ENCODE measurements around the gene DNAJB1.
"Not testable (repeated sequence)": the region's sequence is repeated elsewhere in the genome, so short reads cannot be mapped to it uniquely, and the experiment has no call there.

Gene DNAJB1

GRCh38 chr19:14517840-14518505 lies at the start of gene DNAJB1:
Gene DNAJB1 (minus strand): TSS chr19:14518397. CDS start chr19:14518349, 48 bp downstream.
- no peak for FAIRE-seq
- DNase-seq (ENCODE audit: low spot score), result peak; percentile 70

DNA sequence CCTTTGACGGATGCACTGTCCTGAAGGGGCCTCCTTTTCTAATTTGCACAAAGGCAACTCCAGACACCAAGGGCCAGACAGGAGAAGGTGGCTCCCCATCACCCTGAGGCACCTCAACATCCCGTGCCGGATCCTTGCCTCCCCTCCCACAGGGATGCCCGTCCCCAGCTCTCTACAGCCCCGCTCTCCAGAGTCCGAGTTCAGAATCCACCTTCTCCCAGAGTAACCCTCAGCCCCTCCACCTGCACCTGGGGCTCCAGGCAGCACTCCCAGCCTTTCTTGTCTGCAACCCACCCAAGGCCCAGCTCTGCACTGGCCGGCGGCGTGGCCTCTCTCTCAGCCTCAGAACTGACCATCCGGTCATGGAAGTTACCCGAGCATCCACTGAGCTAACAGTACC lies 48.9 kb upstream of the DNAJB1 start:
- FAIRE-seq, result no peak
- no peak for DNase-seq (ENCODE audit: low spot score)

GRCh38 chr19:14566712-14567077 lies 48.5 kb upstream of the DNAJB1 start:
- DNase-seq (ENCODE audit: low spot score), result no peak
- FAIRE-seq, result no peak

DNA sequence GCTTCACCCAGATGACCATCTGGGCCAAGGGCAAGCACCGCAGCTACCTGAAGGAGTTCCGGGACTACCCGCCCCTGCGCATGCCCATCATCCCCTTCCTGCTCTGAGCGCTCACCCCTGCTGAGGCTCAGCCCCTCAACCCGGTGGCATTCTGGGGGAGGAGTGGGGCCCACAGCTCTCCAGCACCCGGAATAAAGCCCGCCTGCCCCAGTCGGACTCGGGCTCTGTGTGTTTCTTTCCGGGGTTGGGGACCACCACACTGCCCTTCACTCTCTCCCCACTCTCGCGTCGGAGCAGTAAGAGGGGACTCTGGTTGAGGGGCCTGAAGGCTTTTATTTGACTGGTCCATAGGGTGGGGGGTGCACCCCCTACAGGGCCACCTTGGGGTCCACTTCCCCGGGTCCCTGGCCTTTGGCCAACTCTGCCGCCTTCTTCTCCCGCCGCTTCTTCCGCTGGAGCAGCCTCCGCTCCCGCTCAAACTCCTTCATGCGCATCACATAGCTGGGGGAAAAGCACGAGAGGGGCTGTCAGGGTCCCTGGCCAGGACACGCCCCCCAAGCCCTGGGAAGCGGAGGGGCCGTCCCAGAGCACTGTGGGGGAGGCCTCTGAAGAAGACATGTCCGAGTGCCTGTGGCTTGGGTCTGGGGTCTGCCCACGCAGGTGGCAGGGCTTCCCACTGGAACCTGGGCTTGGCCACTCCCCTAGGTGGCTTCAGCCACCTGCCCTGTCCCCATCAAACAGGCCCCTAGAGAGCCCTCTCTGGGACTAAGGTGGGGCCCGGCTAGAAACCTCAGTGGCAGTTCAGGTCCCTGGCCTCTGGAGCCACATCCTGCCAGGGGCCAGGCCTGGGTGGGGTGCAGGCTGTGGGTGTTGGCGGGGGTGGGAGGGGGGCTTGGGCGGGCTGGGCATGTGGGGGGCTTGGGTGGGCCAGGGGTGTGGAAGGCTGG lies 47.8 kb upstream of the DNAJB1 start:
- FAIRE-seq, result no peak

GRCh38 chr19:14565298-14565679 lies 47.1 kb upstream of the DNAJB1 start:
- DNase-seq (ENCODE audit: low spot score) (no peak), FAIRE-seq (no peak)

More for the DNA sequence above, 47.8 kb upstream of the DNAJB1 start:
- no peak for DNase-seq (ENCODE audit: low spot score)

GRCh38 chr19:14564652-14565297 lies 46.6 kb upstream of the DNAJB1 start:
- not testable (repeated sequence) for DNase-seq (ENCODE audit: low spot score); FAIRE-seq

- DNase-seq (ENCODE audit: low spot score), result peak; percentile 52
- no peak for FAIRE-seq
These were observed 45.9 kb upstream of the DNAJB1 start for GRCh38 chr19:14563989-14564651.

- FAIRE-seq (no peak), DNase-seq (ENCODE audit: low spot score) (no peak)
These were observed 45.4 kb upstream of the DNAJB1 start for GRCh38 chr19:14563590-14563926.

DNA sequence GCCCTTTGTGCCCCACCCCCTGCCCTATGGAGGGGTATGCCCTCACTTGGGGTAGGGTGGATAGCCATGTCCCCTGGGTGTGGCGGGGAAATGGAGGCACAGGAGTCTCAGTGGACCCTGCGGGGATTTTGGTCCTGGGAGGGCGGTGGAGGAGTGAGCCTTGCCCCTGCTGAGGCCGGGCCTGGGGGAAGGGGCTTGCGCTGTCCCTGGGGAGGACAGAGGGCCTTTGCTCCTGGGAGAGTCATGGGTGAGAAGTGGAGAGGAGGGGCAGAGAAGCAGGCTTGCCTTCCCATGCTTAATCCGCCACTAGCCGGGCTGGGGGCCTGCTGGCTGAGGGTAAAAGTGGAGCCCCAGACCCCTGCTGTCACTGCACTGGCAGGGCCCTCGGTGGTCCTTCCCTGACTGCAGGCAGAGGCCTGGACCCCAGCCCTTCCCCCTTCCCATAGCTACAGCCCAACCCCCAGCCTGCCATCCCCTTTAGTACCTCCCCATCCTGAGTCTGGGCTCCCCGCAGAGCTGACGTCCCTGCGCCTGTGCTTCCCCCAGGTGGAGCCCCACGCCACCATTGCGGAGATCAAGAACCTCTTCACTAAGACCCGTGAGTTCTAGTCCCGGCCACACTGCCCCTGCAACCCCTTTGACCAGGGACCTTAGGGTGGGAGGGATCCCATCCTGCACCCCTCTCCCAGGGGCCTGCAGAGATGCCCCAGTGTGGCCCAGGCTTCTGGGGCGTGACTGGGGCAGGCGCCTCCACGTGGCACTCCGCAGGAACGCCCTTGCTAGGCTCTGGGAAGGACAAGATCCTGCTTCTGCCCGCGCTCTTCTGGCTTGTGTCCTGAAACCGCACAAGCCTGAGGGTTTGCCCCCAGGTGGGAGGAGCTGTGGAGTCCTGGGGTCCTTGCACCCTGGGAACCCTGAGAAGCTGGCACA lies 44.7 kb upstream of the DNAJB1 start:
- no peak for DNase-seq (ENCODE audit: low spot score)
- FAIRE-seq, result no peak

DNA sequence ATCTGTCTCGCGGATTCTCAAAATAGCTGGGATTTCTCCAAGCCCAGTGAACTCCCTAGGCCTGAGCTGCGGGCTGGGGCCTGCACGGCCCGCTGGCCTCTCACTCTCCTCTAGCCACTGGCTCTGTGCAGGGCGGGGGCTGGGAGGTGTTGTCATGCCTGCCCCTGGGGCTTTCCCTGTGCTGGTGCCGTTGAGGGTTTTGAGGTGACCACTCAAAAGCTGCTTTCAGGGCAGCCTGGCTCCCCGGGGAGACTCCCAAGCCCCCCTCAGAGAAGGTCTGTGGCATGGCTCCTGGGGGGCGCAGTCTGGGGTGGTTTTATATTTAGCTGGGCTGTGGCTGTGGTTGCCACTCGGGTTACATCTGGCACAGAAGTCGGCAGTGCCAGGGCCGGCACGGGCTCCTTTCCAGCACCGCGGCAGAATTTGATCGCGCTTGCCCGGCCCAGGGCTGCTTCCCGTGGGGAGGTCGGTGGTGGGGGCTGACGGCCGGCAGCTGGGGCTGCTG lies 43.7 kb upstream of the DNAJB1 start:
- FAIRE-seq, result no peak

DNA sequence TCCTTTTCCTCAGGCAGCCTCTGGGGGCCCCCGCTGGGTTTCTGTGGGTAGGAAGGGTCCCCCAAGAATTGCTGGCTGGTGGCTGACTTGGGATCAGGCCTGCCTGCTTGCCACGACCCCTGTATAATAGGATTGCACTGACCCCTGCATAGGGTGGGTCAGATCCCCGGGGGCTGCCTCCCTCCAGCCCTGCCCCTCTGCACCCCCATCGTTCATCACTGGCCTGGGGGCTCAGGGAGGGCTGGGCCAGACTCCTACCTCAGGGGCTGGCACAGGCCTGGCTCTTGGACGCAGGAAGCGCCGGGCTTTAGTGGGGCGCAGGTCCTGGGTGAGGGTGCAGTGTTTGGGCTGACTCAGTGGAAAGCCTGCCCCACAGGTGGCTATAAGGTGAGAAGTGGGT lies 43.1 kb upstream of the DNAJB1 start:
- FAIRE-seq, result no peak
- DNase-seq (ENCODE audit: low spot score), result no peak

More for the DNA sequence above, 43.7 kb upstream of the DNAJB1 start:
- DNase-seq (ENCODE audit: low spot score), result no peak

- no peak for DNase-seq (ENCODE audit: low spot score)
These were observed 42.5 kb upstream of the DNAJB1 start for GRCh38 chr19:14560776-14561108.

GRCh38 chr19:14559916-14560775 lies 41.9 kb upstream of the DNAJB1 start:
- FAIRE-seq (no peak), DNase-seq (ENCODE audit: low spot score) (no peak)

More at GRCh38 chr19:14560776-14561108, 42.5 kb upstream of the DNAJB1 start:
- no peak for FAIRE-seq

- DNase-seq (ENCODE audit: low spot score) (no peak), FAIRE-seq (no peak)
These were observed 40.3 kb upstream of the DNAJB1 start for GRCh38 chr19:14558370-14559066.

DNA sequence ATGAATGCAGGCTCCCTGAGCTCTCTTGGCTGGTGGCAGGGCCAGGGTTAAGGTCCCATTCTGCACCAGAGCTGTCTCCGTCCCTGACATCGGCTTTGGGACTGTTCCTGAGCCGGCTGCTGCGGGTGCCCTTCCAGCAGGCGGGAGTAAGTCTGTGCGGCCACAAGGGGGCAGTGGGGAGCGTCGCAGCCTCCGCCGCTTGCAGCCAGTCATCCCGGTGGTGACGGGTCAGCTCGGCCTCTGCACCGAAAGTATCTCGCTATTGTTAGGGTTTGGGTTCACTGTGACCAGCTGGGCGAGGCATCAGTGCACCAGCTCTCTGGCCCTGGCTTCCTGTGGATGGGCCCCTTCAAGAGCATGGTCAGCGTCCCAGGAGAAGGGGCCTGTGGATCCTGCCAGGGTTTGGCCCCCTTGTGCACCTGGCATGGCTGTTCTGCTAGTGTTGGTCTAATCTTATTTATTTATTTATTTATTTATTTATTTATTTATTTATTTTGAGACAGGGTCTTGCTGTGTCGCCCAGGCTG lies 38.5 kb upstream of the DNAJB1 start:
- peak; percentile 79 for DNase-seq (ENCODE audit: low spot score)
- no peak for FAIRE-seq

GRCh38 chr19:14555918-14556661 lies 37.9 kb upstream of the DNAJB1 start:
- no peak for FAIRE-seq
- DNase-seq (ENCODE audit: low spot score), result no peak

DNA sequence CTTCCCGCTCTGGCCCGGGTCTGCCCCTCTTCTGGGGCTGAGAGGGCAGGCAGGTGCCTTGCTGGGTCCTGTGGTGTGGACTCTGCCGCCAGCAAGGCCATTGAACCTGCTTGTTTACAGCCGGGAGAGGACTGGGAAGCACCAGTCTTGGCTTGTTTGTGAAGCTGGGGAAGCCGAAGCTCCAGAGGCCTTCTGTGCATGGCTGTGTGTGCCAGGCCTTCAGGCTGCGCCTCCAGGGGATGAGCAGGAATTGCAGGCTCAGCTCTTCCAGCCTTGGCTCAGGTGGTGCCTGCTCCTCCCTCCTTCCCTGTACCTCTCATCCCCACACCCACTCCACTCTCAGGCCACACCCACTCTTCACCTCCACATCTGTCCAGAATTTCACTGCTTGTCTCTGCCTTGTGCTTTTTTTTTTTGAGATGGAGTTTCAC lies 36.2 kb upstream of the DNAJB1 start:
- DNase-seq (ENCODE audit: low spot score) (no peak), FAIRE-seq (no peak)

- no peak for FAIRE-seq
- DNase-seq (ENCODE audit: low spot score), result no peak
These were observed 35.7 kb upstream of the DNAJB1 start for GRCh38 chr19:14553939-14554243.

Measured in urothelium cell line (cell line).